NB4 (cell line): ENCODE measurements around the gene INPP5A.

Source experiments
- POLR2A ChIP-seq: IDR thresholded peaks from 2 replicates; pipeline ENCODE4 v1.6.1; 2011; ENCODE audit warnings: mild to moderate bottlenecking; ENCODE audit not compliant: insufficient read length; ENCODE audit errors: extremely low read depth
- TF ChIP-seq, protein P1 (sequence below): IDR thresholded peaks from one replicate; pipeline ENCODE4 v1.5.1; 2012; ENCODE audit warnings: low read depth, low read length

DNA sequence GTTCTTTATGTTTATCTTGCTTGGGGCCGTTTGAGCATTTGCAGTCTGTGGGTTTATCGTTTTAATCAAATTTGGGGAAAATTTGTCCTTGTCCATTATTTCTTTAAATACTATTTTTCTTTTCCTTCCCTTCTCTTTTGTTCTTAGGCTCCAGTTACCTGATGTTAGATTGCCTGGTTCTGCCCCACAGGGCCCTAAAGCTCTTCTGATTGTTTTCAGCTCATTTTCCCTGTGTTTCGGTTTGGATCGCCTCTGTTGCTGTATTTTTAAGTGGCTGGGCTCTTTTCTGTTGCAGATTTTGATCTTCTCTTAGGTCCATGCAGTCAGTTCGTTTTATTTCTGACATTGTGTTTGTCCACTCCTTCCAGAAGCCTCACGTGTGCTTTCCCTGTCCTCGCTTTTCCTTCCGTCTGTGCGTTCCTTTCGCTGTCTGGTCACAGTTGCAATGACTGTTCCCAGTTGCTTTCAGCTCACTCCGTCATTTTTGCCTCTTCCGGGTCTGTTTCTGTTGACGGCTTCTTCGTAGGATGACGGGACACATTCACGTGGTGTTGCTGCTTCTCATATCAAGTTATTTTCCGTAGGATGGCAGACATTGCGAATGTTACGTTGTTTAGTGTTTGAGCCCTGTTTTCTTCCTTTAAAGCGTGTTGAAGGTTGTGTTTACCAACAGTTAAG, 111.4 kb downstream of the INPP5A start:
- TF ChIP-seq, protein P1, sequence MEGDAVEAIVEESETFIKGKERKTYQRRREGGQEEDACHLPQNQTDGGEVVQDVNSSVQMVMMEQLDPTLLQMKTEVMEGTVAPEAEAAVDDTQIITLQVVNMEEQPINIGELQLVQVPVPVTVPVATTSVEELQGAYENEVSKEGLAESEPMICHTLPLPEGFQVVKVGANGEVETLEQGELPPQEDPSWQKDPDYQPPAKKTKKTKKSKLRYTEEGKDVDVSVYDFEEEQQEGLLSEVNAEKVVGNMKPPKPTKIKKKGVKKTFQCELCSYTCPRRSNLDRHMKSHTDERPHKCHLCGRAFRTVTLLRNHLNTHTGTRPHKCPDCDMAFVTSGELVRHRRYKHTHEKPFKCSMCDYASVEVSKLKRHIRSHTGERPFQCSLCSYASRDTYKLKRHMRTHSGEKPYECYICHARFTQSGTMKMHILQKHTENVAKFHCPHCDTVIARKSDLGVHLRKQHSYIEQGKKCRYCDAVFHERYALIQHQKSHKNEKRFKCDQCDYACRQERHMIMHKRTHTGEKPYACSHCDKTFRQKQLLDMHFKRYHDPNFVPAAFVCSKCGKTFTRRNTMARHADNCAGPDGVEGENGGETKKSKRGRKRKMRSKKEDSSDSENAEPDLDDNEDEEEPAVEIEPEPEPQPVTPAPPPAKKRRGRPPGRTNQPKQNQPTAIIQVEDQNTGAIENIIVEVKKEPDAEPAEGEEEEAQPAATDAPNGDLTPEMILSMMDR = no peak
- no peak for TF ChIP-seq POLR2A
